Measurements from ENCODE around the gene CTSC. TPM values are rescaled to one million over a fixed set of nuclear protein-coding genes. Genes with fewer than 3 reads are reported as not detected.

Gene CTSC
- total RNA-seq, 4 donors from 2014 or later, result 7.0 to 16.7 (median 13.5) TPM

GRCh38 chr11:88370782-88371181 is 33.2 kb upstream of the CTSC start:
- ATAC-seq, result no peak
- Histone ChIP-seq H3K4me3 (no peak overlapping the region), H3K27me3 (no peaks in the 10 kb centered on the region), H3K9me3 (no peaks in the 10 kb centered on the region), H3K36me3 (no peaks in the 10 kb centered on the region), H3K27ac (no peak overlapping the region), H3K4me1 (no peaks in the 10 kb centered on the region)
- in situ Hi-C loops (cut with MboI; ENCODE audit: low sequenced_read_pairs in 4 of 4), result no loop called here
- DNase-seq, result no peak
- TF ChIP-seq POLR2A (IDR thresholded peaks at IDR 0.05) (no peak), CTCF (IDR thresholded peaks at IDR 0.05 in 4 of 5, conservative IDR thresholded peaks at IDR 0.05 in 1 of 5) (no peak)
- intact Hi-C loops (cut with DNase I; ENCODE audit: low total_unique reads), result no loop called here

DNA sequence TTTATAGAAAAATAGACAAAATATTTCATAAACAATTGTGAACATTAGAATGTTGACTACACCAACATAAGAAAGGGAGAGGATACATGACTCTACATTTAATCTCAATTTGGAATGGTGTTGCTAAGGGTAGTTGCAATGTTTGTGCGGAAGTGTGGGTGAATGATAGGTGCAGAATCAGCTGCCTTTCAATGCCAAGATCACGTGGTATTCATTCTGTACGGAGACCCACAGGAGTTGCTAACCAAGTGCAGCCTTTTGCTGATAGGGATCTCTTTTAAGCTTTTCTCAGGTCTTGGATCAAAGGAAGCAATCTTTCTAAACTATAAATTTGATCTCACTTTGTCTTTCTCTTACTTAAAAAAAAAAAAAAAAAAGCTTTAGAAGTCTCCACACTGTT is 29.8 kb upstream of the CTSC start:
- no peaks in the 10 kb centered on the region for H3K27me3 ChIP-seq
- intact Hi-C loops (cut with DNase I; ENCODE audit: low total_unique reads), result no loop called here
- no peak overlapping the region for H3K4me3 ChIP-seq
- in situ Hi-C loops (cut with MboI; ENCODE audit: low sequenced_read_pairs in 4 of 4), result no loop called here
- H3K36me3 ChIP-seq, result no peaks in the 10 kb centered on the region
- DNase-seq (no peak), ATAC-seq (no peak)
- TF ChIP-seq POLR2A (IDR thresholded peaks at IDR 0.05), result no peak
- no peak for TF ChIP-seq CTCF (IDR thresholded peaks at IDR 0.05 in 4 of 5, conservative IDR thresholded peaks at IDR 0.05 in 1 of 5)
- H3K9me3 ChIP-seq, result no peaks in the 10 kb centered on the region
- no peak overlapping the region for H3K27ac ChIP-seq
- H3K4me1 ChIP-seq, result no peaks in the 10 kb centered on the region

DNA sequence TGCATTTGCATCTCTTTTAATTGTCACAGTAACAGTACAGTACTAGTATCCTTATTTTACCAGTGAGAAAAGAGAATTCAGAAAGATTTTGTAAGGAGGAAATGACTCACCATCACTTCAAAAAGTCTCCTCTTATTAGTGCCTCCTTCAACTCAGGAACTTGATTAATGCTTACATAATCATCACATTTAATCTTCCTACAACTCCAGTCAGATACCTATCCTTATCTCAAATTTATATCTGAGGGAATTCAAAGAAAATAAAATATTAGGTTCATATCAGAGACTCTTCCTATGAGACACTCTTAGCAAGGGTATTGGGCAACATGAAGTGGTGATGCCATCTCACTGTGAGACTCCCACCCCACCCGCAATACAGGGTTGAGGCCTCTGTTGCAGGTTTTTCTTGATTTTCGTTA is 26.1 kb upstream of the CTSC start:
- no peaks in the 10 kb centered on the region for H3K36me3 ChIP-seq
- no peak overlapping the region for H3K4me3 ChIP-seq
- DNase-seq (no peak), ATAC-seq (no peak)
- intact Hi-C loops (cut with DNase I; ENCODE audit: low total_unique reads) (no loop called here), in situ Hi-C loops (cut with MboI; ENCODE audit: low sequenced_read_pairs in 4 of 4) (no loop called here)
- H3K9me3 ChIP-seq, result no peaks in the 10 kb centered on the region
- no peaks in the 10 kb centered on the region for H3K27me3 ChIP-seq
- H3K27ac ChIP-seq, result no peak overlapping the region
- no peaks in the 10 kb centered on the region for H3K4me1 ChIP-seq
- no peak for TF ChIP-seq CTCF (IDR thresholded peaks at IDR 0.05 in 4 of 5, conservative IDR thresholded peaks at IDR 0.05 in 1 of 5)
- no peak for TF ChIP-seq POLR2A (IDR thresholded peaks at IDR 0.05)

GRCh38 chr11:88363004-88363403 is 25.5 kb upstream of the CTSC start:
- in situ Hi-C loops (cut with MboI; ENCODE audit: low sequenced_read_pairs in 4 of 4) (no loop called here), intact Hi-C loops (cut with DNase I; ENCODE audit: low total_unique reads) (no loop called here)
- DNase-seq (no peak), ATAC-seq (no peak)
- H3K27me3 ChIP-seq, result no peaks in the 10 kb centered on the region
- no peak overlapping the region for H3K27ac ChIP-seq
- TF ChIP-seq CTCF (IDR thresholded peaks at IDR 0.05 in 4 of 5, conservative IDR thresholded peaks at IDR 0.05 in 1 of 5) (no peak), POLR2A (IDR thresholded peaks at IDR 0.05) (no peak)
- no peaks in the 10 kb centered on the region for H3K4me1 ChIP-seq
- H3K4me3 ChIP-seq, result no peak overlapping the region
- H3K36me3 ChIP-seq, result no peaks in the 10 kb centered on the region
- H3K9me3 ChIP-seq, result no peaks in the 10 kb centered on the region

GRCh38 chr11:88360141-88360540 is 22.6 kb upstream of the CTSC start:
- in situ Hi-C loops (cut with MboI; ENCODE audit: low sequenced_read_pairs in 4 of 4), result no loop called here

More at GRCh38 chr11:88360141-88360540, 22.6 kb upstream of the CTSC start:
- no peak overlapping the region for H3K27ac ChIP-seq
- no peak overlapping the region for H3K4me3 ChIP-seq
- TF ChIP-seq CTCF (IDR thresholded peaks at IDR 0.05 in 4 of 5, conservative IDR thresholded peaks at IDR 0.05 in 1 of 5) (no peak), POLR2A (IDR thresholded peaks at IDR 0.05) (no peak)
- H3K4me1 ChIP-seq, result no peaks in the 10 kb centered on the region
- H3K27me3 ChIP-seq, result no peaks in the 10 kb centered on the region
- DNase-seq, result no peak
- no peaks in the 10 kb centered on the region for H3K36me3 ChIP-seq
- H3K9me3 ChIP-seq, result no peaks in the 10 kb centered on the region
- ATAC-seq, result no peak
- intact Hi-C loops (cut with DNase I; ENCODE audit: low total_unique reads), result no loop called here
